Endodermal cell (in vitro differentiated cells): Measurements from ENCODE around the gene CD2BP2. TPM values are rescaled to one million over a fixed set of nuclear protein-coding genes. Genes with fewer than 3 reads are reported as not detected.

Source experiments
- DNase-seq: peaks from one replicate; pipeline ENCODE4 v3.0.0-alpha.2; 2017
- H3K27ac ChIP-seq: 2 replicates; pipeline ENCODE4 v1.5.1; 2013; ENCODE audit warnings: mild to moderate bottlenecking, low read depth, low read length, moderate library complexity
- H3K27me3 ChIP-seq: 2 replicates; pipeline ENCODE4 v1.6.1; 2013; ENCODE audit warnings: mild to moderate bottlenecking, low read length, moderate library complexity; ENCODE audit not compliant: insufficient read depth, control insufficient read depth, poor library complexity, severe bottlenecking
- H3K36me3 ChIP-seq: 2 replicates; pipeline ENCODE4 v1.7.0; 2013; ENCODE audit warnings: mild to moderate bottlenecking, low read length, moderate library complexity; ENCODE audit not compliant: control insufficient read depth, insufficient read depth
- H3K4me1 ChIP-seq: one replicate; pipeline ENCODE4 v1.7.0; 2013; ENCODE audit warnings: low read length; ENCODE audit not compliant: control insufficient read depth, insufficient read depth
- H3K4me3 ChIP-seq: 2 replicates; pipeline ENCODE4 v1.5.1; 2013; ENCODE audit warnings: mild to moderate bottlenecking, low read length, moderate library complexity
- H3K9ac ChIP-seq: 2 replicates; pipeline ENCODE4 v1.6.1; 2013; ENCODE audit warnings: mild to moderate bottlenecking, low read length, moderate library complexity; ENCODE audit not compliant: poor library complexity, severe bottlenecking; ENCODE audit errors: extremely low read depth
- H3K9me3 ChIP-seq: 2 replicates; pipeline ENCODE4 v1.6.1; 2013; ENCODE audit warnings: mild to moderate bottlenecking, low read length, moderate library complexity; ENCODE audit not compliant: control insufficient read depth
- H3K27ac Mint-ChIP-seq: 2 replicates; pipeline ENCODE4 v1.8.0; 2020; ENCODE audit warnings: mixed read lengths
- H3K27me3 Mint-ChIP-seq: 2 replicates; pipeline ENCODE4 v1.8.0; 2021; ENCODE audit warnings: mild to moderate bottlenecking, mixed read lengths; ENCODE audit not compliant: insufficient read depth
- H3K36me3 Mint-ChIP-seq: 2 replicates; pipeline ENCODE4 v1.8.0; 2020; ENCODE audit warnings: low read depth, mixed read lengths
- H3K4me1 Mint-ChIP-seq: 2 replicates; pipeline ENCODE4 v1.8.0; 2020; ENCODE audit warnings: mixed read lengths
- H3K4me3 Mint-ChIP-seq: 2 replicates; pipeline ENCODE4 v1.8.0; 2020; ENCODE audit warnings: mild to moderate bottlenecking, moderate library complexity, mixed read lengths
- H3K9me3 Mint-ChIP-seq: 2 replicates; pipeline ENCODE4 v1.8.0; 2020; ENCODE audit warnings: mild to moderate bottlenecking, mixed read lengths
- whole genome bisulfite sequencing, 2 experiments: methylation state at CpG; one replicate each; pipeline versions ENCODE4 v1.1.5 to v1.1.7; 2013; ENCODE audit warnings: missing lambda C conversion rate in 2 of 2, mixed read lengths in 1 of 2; ENCODE audit not compliant: insufficient coverage in 1 of 2, insufficient read length in 1 of 2; 5-methylcytosine and 5-hydroxymethylcytosine counted together
- total RNA-seq, 2 donors: library from RNA; stranded (reverse); fragmentation: NEBNext Ultra II Directional in 1 of 2; extraction: Animal tissue kit (Norgen Biotek cat#: 25700) in 1 of 2; gene quantifications; 2 replicates in 1 of 2; 3 replicates in 1 of 2; pipeline ENCODE4 v1.2.1, GENCODE V29; 2021
- TF ChIP-seq, protein P1 (sequence below): fragments of 200-600 bp; sonication (generic); conservative IDR thresholded peaks from 2 replicates; pipeline ENCODE4 v1.5.0; 2021; ENCODE audit warnings: antibody characterized with exemption, mild to moderate bottlenecking

The CD2BP2 gene
- total RNA-seq, 2 donors from 2014 or later: 75.4 to 76.0 TPM

DNA sequence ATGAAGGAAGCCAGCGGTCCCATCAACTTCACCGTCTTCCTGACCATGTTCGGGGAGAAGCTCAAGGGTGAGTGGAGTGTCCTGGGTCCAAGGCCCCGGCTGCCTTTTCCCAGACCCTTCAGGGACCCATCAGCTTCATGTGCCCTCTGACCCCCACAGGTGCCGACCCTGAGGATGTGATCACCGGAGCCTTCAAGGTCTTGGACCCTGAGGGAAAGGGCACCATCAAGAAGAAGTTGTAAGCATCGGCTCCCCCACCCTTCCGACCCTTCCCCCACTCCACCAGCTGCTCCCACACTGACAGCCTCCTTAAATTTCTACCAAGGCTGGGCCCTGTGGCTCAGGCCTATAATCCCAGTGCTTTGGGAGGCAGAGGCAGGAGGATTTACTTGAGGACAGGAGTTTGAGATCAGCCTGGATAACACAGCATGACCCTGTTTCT, 21.4 kb upstream of the CD2BP2 start:
- H3K27ac Mint-ChIP-seq: no peak overlapping the region
- H3K36me3 ChIP-seq: peaks cover 8% of the 10 kb centered on the region
- no peak overlapping the region for H3K9ac ChIP-seq
- peaks cover 3% of the 10 kb centered on the region for H3K36me3 Mint-ChIP-seq
- H3K9me3 ChIP-seq: no peaks in the 10 kb centered on the region
- no peaks in the 10 kb centered on the region for H3K27me3 Mint-ChIP-seq
- peaks cover 14% of the 10 kb centered on the region for H3K4me1 Mint-ChIP-seq
- H3K4me3 ChIP-seq: no peak overlapping the region
- H3K4me1 ChIP-seq: peaks cover 6% of the 10 kb centered on the region
- no peak overlapping the region for H3K27ac ChIP-seq
- H3K9me3 Mint-ChIP-seq: no peaks in the 10 kb centered on the region
- WGBS, 2 experiments: 93 to 98% methylated on average over 5 to 8 of the region's 8 CpGs
- no peaks in the 10 kb centered on the region for H3K27me3 ChIP-seq
- TF ChIP-seq, protein P1, sequence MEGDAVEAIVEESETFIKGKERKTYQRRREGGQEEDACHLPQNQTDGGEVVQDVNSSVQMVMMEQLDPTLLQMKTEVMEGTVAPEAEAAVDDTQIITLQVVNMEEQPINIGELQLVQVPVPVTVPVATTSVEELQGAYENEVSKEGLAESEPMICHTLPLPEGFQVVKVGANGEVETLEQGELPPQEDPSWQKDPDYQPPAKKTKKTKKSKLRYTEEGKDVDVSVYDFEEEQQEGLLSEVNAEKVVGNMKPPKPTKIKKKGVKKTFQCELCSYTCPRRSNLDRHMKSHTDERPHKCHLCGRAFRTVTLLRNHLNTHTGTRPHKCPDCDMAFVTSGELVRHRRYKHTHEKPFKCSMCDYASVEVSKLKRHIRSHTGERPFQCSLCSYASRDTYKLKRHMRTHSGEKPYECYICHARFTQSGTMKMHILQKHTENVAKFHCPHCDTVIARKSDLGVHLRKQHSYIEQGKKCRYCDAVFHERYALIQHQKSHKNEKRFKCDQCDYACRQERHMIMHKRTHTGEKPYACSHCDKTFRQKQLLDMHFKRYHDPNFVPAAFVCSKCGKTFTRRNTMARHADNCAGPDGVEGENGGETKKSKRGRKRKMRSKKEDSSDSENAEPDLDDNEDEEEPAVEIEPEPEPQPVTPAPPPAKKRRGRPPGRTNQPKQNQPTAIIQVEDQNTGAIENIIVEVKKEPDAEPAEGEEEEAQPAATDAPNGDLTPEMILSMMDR: no peak
- no peak overlapping the region for H3K4me3 Mint-ChIP-seq
- peak; percentile 41 for DNase-seq

DNA sequence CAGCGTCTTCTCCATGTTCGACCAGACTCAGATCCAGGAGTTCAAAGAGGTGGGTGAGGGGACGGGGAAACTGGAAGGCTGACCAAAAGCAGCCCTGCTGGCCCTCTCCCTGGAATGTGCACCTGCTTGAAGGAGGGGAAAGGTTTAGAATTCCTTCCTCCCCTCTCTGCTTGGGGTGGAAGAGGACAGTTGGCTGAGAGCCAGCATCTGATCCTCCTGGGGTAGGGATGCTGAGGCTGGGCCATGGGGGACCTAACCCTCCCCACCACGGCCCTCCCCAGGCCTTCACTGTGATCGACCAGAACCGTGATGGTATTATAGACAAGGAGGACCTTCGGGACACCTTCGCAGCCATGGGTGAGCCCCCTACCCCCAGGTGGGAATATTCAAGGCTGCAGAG, 20.8 kb upstream of the CD2BP2 start:
- Histone ChIP-seq H3K36me3 (peaks cover 8% of the 10 kb centered on the region), H3K4me3 (no peak overlapping the region), H3K9ac (no peak overlapping the region), H3K9me3 (no peaks in the 10 kb centered on the region), H3K4me1 (peaks cover 6% of the 10 kb centered on the region), H3K27ac (no peak overlapping the region), H3K27me3 (no peaks in the 10 kb centered on the region)
- Mint-ChIP-seq H3K4me1 (peaks cover 18% of the 10 kb centered on the region), H3K36me3 (peaks cover 3% of the 10 kb centered on the region), H3K4me3 (no peak overlapping the region), H3K27ac (peak overlapping the region; percentile 78), H3K27me3 (no peaks in the 10 kb centered on the region), H3K9me3 (no peaks in the 10 kb centered on the region)
- DNase-seq: peak; percentile 65
- 89 to 98% methylated on average over 4 to 8 of the region's 8 CpGs for WGBS, 2 experiments
- TF ChIP-seq, protein P1: no peak

DNA sequence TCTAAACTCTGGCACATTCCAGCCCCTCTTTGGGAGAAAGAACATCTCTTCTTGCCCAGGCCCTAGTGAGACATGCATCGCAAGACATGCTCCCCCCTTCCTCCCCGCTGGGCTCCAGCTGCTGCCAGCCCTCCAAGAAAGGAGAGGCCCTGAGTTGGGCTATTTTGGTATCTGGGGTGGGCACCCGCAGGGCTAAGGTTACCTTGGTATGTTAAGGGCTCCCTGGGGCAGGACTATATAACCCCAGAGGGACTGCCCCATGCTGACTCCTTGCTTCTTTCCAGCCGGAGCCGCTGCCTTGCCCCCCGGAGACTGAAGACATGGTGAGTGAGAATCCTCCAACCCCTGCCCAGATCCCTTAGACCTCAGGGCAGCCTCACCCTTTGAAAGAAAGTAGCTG, 19.4 kb upstream of the CD2BP2 start, which contains the start of gene MYL11:
Gene MYL11, plus strand, starts transcription at position 265 of the 400 bp plus-strand sequence. Its CDS starts 56 bp downstream, at position 321.
- Histone ChIP-seq H3K4me3 (no peak within 1 kb of the TSS), H3K27me3 (no peaks in the 10 kb centered on the region), H3K4me1 (peaks cover 6% of the 10 kb centered on the region), H3K36me3 (no peaks in the 10 kb centered on the region), H3K9me3 (no peaks in the 10 kb centered on the region), H3K27ac (no peak within 1 kb of the TSS), H3K9ac (peak within 1 kb of the TSS; percentile 20)
- Mint-ChIP-seq H3K27ac (peak within 1 kb of the TSS; percentile 78), H3K27me3 (no peaks in the 10 kb centered on the region), H3K4me3 (no peak within 1 kb of the TSS), H3K9me3 (no peaks in the 10 kb centered on the region), H3K36me3 (no peaks in the 10 kb centered on the region), H3K4me1 (peaks cover 18% of the 10 kb centered on the region)
- WGBS, 2 experiments: 90 to 92% methylated on average over 5 to 6 of the region's 6 CpGs
- DNase-seq: peak; percentile 38
- TF ChIP-seq, protein P1: no peak
